SK-N-SH (cell line): Measurements from ENCODE around the gene ABHD10.

Experiments used
- CHD2 ChIP-seq: fragments of 150-350 bp; IDR thresholded peaks from 2 replicates; pipeline ENCODE4 v1.6.1; 2018; ENCODE audit warnings: low read length; ENCODE audit not compliant: partially characterized antibody
- CTCF ChIP-seq: fragments of 200-600 bp; sonication (generic); IDR thresholded peaks from 2 replicates; pipeline ENCODE4 v1.6.1; 2017; ENCODE audit warnings: antibody characterized with exemption, mild to moderate bottlenecking, moderate library complexity
- EP300 ChIP-seq, 2 experiments: IDR thresholded peaks; 2 replicates each; pipeline versions ENCODE4 v1.4.0 to v1.6.1; 2012; ENCODE audit warnings: borderline replicate concordance in 1 of 2, low read depth in 1 of 2, low read length in 1 of 2
- JUND ChIP-seq: IDR thresholded peaks from 2 replicates; pipeline ENCODE4 v1.4.0; 2012
- NFIC ChIP-seq: IDR thresholded peaks from 2 replicates; pipeline ENCODE4 v1.4.0; 2012; ENCODE audit warnings: borderline replicate concordance
- POLR2AphosphoS5 ChIP-seq: IDR thresholded peaks from 2 replicates; pipeline ENCODE4 v1.6.1; 2012; ENCODE audit warnings: low read depth, low read length
- SIN3A ChIP-seq: IDR thresholded peaks from 2 replicates; pipeline ENCODE4 v1.6.1; 2012; ENCODE audit warnings: low read depth, mild to moderate bottlenecking, low read length, moderate library complexity, borderline replicate concordance
- TAF1 ChIP-seq: IDR thresholded peaks from 2 replicates; pipeline ENCODE4 v1.6.1; 2012; ENCODE audit warnings: low read depth, mild to moderate bottlenecking, low read length, moderate library complexity, borderline replicate concordance
- ZBTB33 ChIP-seq: IDR thresholded peaks from 2 replicates; pipeline ENCODE4 v1.4.0; 2012; ENCODE audit warnings: low read depth, borderline replicate concordance

DNA sequence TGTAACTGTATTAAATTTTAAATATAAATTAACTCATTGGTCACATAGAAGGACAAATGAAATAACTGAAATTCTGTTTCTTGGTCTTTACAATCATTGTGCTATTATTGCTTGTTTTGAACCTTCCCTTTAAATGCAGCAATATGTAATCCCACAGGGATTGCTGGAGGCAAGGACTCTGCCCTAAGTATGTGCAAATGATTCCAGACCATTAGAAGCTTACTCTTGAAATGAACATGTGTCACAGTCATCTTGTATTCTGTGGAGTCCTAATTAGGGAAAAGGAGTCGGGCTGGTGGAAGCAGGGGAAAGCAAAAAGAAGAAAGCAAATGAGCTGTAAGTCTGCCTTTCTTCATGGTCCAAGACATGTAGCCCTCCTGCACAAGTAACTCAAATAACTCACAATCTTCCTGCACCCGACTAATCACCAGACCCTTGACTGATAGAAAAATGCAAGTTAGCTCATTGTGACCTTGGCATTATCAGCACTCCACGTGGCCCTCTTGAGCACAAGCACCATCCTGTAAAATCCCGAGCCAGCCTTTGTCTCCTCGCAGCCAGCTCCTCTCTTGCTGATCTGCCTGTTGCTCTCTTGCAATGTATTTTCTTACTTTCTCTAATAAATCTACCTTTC is 53.4 kb downstream of the ABHD10 start:
- TF ChIP-seq CTCF (no peak), EP300 (IDR thresholded peaks at IDR 0.05; ENCODE audit: borderline replicate concordance in 1 of 2, low read depth in 1 of 2, low read length in 1 of 2) (no peak), JUND (no peak), CHD2 (no peak), POLR2AphosphoS5 (no peak), TAF1 (no peak), SIN3A (no peak), NFIC (no peak), ZBTB33 (no peak)
